Chondrocyte (in vitro differentiated cells): Measurements from ENCODE around the gene MYRIP. TPM values are rescaled to one million over a fixed set of nuclear protein-coding genes. Genes with fewer than 3 reads are reported as not detected.

Experiments used
- DNase-seq: peaks from one replicate; pipeline ENCODE4 v3.0.0; 2021; ENCODE audit warnings: mixed read lengths, low spot score
- H3K27ac Mint-ChIP-seq: one replicate; pipeline ENCODE4 v1.8.0; 2021; ENCODE audit warnings: mild to moderate bottlenecking, moderate library complexity, mixed read lengths; ENCODE audit not compliant: unreplicated experiment
- H3K27me3 Mint-ChIP-seq: 2 replicates; pipeline ENCODE4 v1.8.0; 2021; ENCODE audit warnings: low read depth, mixed read lengths
- H3K36me3 Mint-ChIP-seq: 2 replicates; pipeline ENCODE4 v1.8.0; 2021; ENCODE audit warnings: low read depth, mixed read lengths
- H3K4me1 Mint-ChIP-seq: 2 replicates; pipeline ENCODE4 v1.8.0; 2021; ENCODE audit warnings: low read depth, mild to moderate bottlenecking, mixed read lengths
- H3K4me3 Mint-ChIP-seq: one replicate; pipeline ENCODE4 v1.8.0; 2021; ENCODE audit warnings: mild to moderate bottlenecking, moderate library complexity, mixed read lengths; ENCODE audit not compliant: unreplicated experiment
- H3K9me3 Mint-ChIP-seq: 2 replicates; pipeline ENCODE4 v1.8.0; 2021; ENCODE audit warnings: low read depth, mixed read lengths
- CTCF ChIP-seq: fragments of 200-600 bp; sonication (generic); IDR thresholded peaks from 2 replicates; pipeline ENCODE4 v1.5.0; 2021; ENCODE audit warnings: antibody characterized with exemption, mild to moderate bottlenecking, moderate library complexity
- long read RNA-seq: library from polyadenylated mRNA; stranded (forward); transcript quantifications from one replicate; pipeline ENCODE4 v2.0.0, GENCODE V29; 2021
- total RNA-seq: library from RNA; stranded (reverse); gene quantifications from 3 replicates; pipeline ENCODE4 v1.2.1, GENCODE V29; 2021

MYRIP gene
- 0.12 to 0.39 TPM in 2 of 3 replicates, not detected in the other for total RNA-seq
- long read RNA-seq: 0 reads

GRCh38 chr3:39809181-39809994 is at the start of gene MYRIP:
TSS of gene MYRIP (plus strand) at chr3:39809609. CDS start at chr3:39900817, 91,208 bp downstream.
- no peak for DNase-seq
- Mint-ChIP-seq H3K27ac (no peak within 1 kb of the TSS), H3K9me3 (no peaks in the 10 kb centered on the region), H3K4me3 (peak within 1 kb of the TSS; percentile 72), H3K4me1 (peaks cover 20% of the 10 kb centered on the region), H3K36me3 (no peaks in the 10 kb centered on the region), H3K27me3 (peaks cover 51% of the 10 kb centered on the region)
- TF ChIP-seq CTCF: no peak

- no peaks in the 10 kb centered on the region for H3K9me3 Mint-ChIP-seq
- H3K27me3 Mint-ChIP-seq: peaks cover 13% of the 10 kb centered on the region
- H3K4me3 Mint-ChIP-seq: no peak overlapping the region
- H3K27ac Mint-ChIP-seq: no peak overlapping the region
- no peaks in the 10 kb centered on the region for H3K4me1 Mint-ChIP-seq
- DNase-seq: no peak
- no peak for TF ChIP-seq CTCF
- H3K36me3 Mint-ChIP-seq: no peaks in the 10 kb centered on the region
Observed at GRCh38 chr3:39760325-39760724, 49.1 kb upstream of the MYRIP start.

GRCh38 chr3:39762537-39763070 is 46.8 kb upstream of the MYRIP start:
- Mint-ChIP-seq H3K27ac (no peak overlapping the region), H3K27me3 (peaks cover 13% of the 10 kb centered on the region), H3K9me3 (no peaks in the 10 kb centered on the region), H3K36me3 (no peaks in the 10 kb centered on the region), H3K4me1 (no peaks in the 10 kb centered on the region), H3K4me3 (no peak overlapping the region)
- TF ChIP-seq CTCF: no peak
- DNase-seq: no peak

GRCh38 chr3:39763390-39763789 is 46.0 kb upstream of the MYRIP start:
- no peak for TF ChIP-seq CTCF
- no peaks in the 10 kb centered on the region for H3K36me3 Mint-ChIP-seq
- no peaks in the 10 kb centered on the region for H3K9me3 Mint-ChIP-seq
- no peak for DNase-seq
- peaks cover 13% of the 10 kb centered on the region for H3K27me3 Mint-ChIP-seq
- no peak overlapping the region for H3K27ac Mint-ChIP-seq
- no peak overlapping the region for H3K4me3 Mint-ChIP-seq
- no peaks in the 10 kb centered on the region for H3K4me1 Mint-ChIP-seq

- Mint-ChIP-seq H3K9me3 (peaks cover 2% of the 10 kb centered on the region), H3K27ac (no peak overlapping the region), H3K27me3 (peaks cover 10% of the 10 kb centered on the region), H3K36me3 (no peaks in the 10 kb centered on the region), H3K4me3 (no peak overlapping the region), H3K4me1 (no peaks in the 10 kb centered on the region)
- no peak for DNase-seq
- no peak for TF ChIP-seq CTCF
Observed at GRCh38 chr3:39765575-39765974, 43.8 kb upstream of the MYRIP start.
